ENCODE results near the gene INTS1. TPM values are rescaled to one million over a fixed set of nuclear protein-coding genes. Genes with fewer than 3 reads are reported as not detected.

The INTS1 gene
- total and polyA plus RNA-seq, 10 of the 15 experiments (the other 5 are each of a cell fraction or from before 2014, with no cell fraction given) = 0.52 to 89.0 (median 15.1) TPM

DNA sequence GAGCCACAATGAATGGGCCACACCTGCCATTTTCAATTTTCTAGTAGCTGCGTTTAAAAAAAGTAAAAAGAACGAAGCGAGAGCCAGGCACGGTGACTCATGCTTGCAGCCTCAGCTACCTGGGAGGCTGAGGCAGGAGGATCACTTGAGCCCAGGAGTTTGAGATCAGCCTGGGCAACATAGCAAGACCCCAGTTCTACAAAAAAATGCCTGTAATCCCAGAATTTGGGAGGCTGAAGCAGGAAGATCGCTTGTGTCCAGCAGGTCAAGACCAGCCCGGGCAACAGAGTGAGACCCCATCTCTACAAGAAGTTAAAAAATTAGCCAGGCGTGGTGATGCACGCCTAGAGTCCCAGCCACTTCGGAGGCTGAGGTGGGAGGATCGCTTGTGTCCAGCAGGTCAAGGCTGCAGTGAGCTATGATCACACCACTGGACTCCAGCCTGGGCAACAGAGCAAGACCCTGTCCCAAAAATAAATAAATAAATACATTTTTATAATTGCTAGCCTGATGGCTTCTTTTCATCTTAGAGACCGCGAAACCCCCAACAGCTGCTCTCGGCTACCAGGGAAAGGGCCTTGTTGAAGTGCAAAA, 77.0 kb downstream of the INTS1 start:
- TF ChIP-seq KLF5 (IDR thresholded peaks at IDR 0.05; ENCODE audit: partially characterized antibody) (no peak), KDM1A (IDR thresholded peaks at IDR 0.05; ENCODE audit: borderline replicate concordance) (no peak), IKZF2 (IDR thresholded peaks at IDR 0.05) (no peak), SUPT20H (IDR thresholded peaks at IDR 0.05; ENCODE audit: borderline replicate concordance, control insufficient read depth, low read depth, low read length) (no peak)
- TF ChIP-seq, protein P1, sequence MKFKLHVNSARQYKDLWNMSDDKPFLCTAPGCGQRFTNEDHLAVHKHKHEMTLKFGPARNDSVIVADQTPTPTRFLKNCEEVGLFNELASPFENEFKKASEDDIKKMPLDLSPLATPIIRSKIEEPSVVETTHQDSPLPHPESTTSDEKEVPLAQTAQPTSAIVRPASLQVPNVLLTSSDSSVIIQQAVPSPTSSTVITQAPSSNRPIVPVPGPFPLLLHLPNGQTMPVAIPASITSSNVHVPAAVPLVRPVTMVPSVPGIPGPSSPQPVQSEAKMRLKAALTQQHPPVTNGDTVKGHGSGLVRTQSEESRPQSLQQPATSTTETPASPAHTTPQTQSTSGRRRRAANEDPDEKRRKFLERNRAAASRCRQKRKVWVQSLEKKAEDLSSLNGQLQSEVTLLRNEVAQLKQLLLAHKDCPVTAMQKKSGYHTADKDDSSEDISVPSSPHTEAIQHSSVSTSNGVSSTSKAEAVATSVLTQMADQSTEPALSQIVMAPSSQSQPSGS (IDR thresholded peaks at IDR 0.05; ENCODE audit: low read length) = no peak
- TF ChIP-seq, protein P2, sequence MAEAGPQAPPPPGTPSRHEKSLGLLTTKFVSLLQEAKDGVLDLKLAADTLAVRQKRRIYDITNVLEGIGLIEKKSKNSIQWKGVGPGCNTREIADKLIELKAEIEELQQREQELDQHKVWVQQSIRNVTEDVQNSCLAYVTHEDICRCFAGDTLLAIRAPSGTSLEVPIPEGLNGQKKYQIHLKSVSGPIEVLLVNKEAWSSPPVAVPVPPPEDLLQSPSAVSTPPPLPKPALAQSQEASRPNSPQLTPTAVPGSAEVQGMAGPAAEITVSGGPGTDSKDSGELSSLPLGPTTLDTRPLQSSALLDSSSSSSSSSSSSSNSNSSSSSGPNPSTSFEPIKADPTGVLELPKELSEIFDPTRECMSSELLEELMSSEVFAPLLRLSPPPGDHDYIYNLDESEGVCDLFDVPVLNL (IDR thresholded peaks at IDR 0.05; ENCODE audit: low read depth, low read length) = no peak
- H3K9me3 ChIP-seq (replicated peaks; ENCODE audit: control insufficient read depth, insufficient read depth, low read length) = no peaks in the 10 kb centered on the region
- no TSS peak for BruUV-seq (replicated peaks)
- ChIA-PET SMC1A (ENCODE audit: uncharacterized antibody, unreplicated experiment) (no interaction called here), RAD21 (ENCODE audit: unreplicated experiment) (no interaction called here), CTCF (no interaction called here), POLR2A (no interaction called here)
- H3K27ac ChIP-seq (ENCODE audit: control insufficient read depth, insufficient read depth) = no peak overlapping the region
- H3K27me3 ChIP-seq (replicated peaks in 1 of 2; ENCODE audit: control insufficient read depth in 2 of 2, insufficient read depth in 2 of 2, low read length in 1 of 2) = peaks cover 0 to 2% of the 10 kb centered on the region in 2 experiments; a peak in 2 of 4 replicates
- DNase-seq (ENCODE audit: low read depth, low spot score) = no peak
- H3K79me2 ChIP-seq (ENCODE audit: control insufficient read depth, insufficient read depth, low read length) = no peaks in the 10 kb centered on the region
- H2AFZ ChIP-seq (ENCODE audit: control insufficient read depth, low read depth, low read length) = no peak overlapping the region
- in situ Hi-C loops (cut with MboI) = no loop called here
- no peaks in the 10 kb centered on the region for H3K4me1 ChIP-seq (ENCODE audit: control insufficient read depth, insufficient read depth, low read length)
- no peak overlapping the region for H3K9ac ChIP-seq (ENCODE audit: control insufficient read depth, insufficient read depth, low read length)
- no peak overlapping the region for H3K4me3 ChIP-seq
- no peak for FAIRE-seq
- intact Hi-C loops (cut with micrococcal nuclease; ENCODE audit: unreplicated experiment) = no loop called here
- 47% methylated on average over 13 of the region's 13 CpGs for WGBS (ENCODE audit: insufficient coverage, insufficient replicate concordance, low lambda C conversion rate, missing lambda C conversion rate)
- no peaks in the 10 kb centered on the region for H4K20me1 ChIP-seq (ENCODE audit: control insufficient read depth, insufficient read depth)
- H3K4me2 ChIP-seq (ENCODE audit: control insufficient read depth, insufficient read depth) = no peak overlapping the region
- no peaks in the 10 kb centered on the region for H3K36me3 ChIP-seq (ENCODE audit: control insufficient read depth in 2 of 2, insufficient read depth in 2 of 2, low read length in 1 of 2)
- ATAC-seq = no peak

All from GM12878 (cell line).